ELR (cell line): ENCODE results near the gene SLC6A6.

Source experiments
- DNase-seq: peaks from one replicate; pipeline ENCODE4 v3.0.0-alpha.2; 2015; ENCODE audit warnings: low read depth

SLC6A6 gene

DNA sequence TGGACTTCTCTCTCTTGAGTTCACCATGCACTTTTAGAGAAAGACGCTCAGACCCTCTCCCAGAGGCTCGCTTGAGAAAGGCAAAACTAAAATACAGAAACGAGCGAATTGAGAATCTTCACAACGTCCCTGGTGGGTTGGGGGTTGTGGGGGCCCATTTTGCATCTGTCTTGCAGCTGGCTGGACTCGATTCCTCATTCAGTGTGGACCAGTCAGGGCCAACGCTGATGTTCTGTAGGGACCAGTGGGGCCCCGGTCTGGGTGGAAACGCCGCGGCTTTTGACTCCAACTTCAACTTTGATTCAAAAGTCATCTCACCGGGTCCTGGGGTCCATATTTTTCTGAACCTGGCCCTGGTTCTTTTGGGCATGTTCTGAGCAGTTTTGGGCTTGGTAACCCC, 68.1 kb downstream of the SLC6A6 start:
- no peak for DNase-seq

DNA sequence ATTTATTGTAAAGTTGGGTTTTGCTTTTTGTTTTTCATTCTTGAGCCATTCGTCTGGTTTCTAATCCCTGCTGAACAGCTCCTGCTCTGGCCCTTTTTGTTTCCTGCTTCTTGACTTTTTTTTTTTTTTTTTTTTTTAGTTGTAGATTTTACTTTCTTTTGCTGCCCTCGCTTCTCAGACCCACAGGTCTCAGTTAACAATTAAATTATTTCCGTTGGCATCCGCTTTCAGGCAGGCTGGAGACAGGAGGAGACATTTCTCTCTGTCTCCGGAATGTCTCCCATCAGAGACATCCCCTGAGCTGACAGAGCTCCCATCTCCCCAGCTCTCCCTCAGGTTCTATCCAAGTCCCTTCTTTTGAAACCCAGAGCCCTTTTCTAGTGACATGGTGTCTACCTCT, 68.6 kb downstream of the SLC6A6 start:
- DNase-seq, result no peak

DNA sequence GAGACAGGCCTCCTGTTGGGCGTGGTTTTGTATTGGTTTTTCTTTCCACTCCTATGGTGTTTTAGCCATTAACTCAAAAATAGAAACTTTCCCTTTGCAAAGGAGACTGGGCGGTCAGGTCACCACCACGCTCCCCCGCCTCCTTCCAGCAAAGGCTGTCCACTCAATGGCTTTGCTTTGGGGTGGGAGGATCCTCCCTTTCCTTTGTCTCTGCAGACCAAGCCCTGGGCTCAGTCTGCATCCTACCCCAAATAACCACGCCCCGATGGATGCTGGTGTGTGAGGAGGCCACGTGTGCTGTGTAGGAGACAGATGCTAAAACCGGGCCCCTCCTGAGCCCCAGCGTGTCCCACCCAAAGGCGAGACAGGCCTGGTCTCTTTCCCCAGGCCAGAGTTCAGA, 69.3 kb downstream of the SLC6A6 start:
- no peak for DNase-seq

GRCh38 chr3:14472471-14473351, 70.3 kb downstream of the SLC6A6 start:
- DNase-seq, result peak; percentile 96

DNA sequence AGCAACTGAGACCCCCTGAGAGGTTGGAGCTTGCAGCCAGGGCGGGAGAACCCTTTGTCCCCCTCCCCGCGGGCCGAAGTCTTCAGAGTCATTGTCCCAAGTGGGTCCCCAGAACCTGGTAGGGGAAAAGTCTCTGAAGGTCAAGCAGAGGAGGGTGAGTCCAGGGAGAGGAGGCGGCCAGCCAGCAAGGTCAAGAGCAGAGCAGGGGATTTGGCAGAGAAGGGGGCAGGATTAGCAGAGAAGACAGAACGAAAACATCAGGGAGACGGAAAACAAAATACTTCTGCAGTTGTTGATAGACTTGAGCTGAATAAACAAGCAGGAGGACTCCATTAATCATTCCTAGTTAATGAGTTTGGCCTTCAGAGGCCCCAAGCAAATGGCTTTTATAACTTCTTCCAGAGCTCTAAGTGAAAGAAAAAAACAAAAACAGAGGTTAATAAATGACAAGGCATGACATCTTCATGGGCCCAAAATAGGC, 71.0 kb downstream of the SLC6A6 start:
- DNase-seq, result no peak

DNA sequence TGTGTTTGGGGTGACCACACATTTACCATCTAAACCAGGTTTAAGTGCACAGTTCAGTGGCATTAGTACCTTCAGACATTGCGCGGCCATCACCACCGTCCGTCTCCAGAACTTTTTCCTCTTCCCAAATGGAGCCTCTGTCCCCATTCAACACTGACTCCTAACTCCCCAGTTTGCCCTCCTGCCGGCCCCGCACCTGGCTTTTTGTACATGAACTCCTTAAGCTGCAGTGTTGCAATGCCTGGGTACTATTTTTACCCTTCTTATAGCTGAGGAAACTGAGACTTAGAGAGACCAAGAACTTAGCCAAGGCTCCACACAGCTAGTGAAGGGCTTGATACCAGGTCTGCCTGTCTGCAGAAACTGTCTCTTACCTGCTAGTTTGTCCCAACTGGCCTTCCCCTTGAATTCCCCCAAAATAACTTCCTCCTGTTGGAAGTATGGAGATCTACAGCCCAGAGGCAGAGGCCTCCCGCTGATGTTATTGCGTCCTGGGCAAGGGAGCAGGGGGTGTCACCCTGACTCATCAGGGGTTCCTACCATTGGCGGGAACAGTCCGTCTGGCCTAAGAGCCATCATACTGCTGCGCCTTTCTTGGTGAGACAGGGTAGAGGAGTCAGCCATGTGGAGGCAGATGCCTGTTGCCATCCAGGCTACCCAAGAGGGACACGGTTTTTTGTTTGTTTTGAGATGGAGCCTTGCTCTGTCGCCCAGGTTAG, 72.1 kb downstream of the SLC6A6 start:
- no peak for DNase-seq

DNA sequence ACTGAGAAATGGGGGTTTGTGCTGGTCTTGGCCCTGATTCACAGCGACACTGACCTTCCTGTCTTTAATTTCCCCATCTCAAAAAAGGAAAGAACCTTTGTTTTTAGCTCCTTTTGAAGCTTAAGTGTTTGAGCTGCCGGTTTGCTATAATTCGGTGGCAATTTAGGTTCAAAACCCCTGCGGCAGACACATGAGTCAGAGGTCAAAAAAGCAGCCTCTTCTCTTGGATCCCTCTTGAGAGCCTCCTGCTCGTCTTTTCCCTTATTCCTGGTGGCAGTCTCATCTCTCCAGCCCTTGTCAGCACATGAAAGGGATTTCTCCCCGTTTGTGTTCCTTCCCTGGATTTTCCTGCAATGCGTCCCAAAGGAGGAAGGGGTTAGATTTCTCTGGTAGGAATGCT, 73.2 kb downstream of the SLC6A6 start:
- no peak for DNase-seq

DNA sequence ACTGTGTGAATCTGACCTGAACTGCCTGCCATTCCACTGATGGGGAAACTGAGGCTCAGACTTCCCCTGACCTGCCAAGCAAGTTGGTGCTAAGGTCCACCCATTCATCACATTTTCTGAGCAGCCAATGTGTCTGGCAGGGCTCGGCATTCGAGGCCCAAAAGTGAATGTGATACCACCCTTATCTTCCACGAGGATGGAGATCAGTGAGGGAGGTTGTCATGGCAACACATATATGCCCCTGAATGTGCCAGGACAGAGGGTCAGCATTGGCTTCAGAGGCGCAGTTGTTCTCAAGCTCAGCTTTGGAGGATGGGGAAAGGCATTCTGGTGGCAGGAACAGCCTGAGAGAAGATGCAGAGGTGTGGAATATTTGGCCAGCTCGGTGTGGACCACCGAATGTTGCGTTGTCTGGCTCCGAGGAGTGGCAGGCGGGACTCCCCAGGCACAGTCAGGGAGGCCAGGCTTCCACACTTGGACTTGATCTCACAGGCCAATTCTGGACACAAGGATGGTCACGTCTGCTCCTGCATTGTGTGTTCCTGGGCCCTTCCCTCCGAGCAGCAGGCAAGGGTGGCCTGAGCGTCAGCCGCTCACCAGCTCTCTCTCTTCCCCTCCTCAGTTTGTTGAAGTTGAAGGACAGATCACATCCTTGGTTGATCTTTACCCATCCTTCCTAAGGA, 74.3 kb downstream of the SLC6A6 start:
- DNase-seq, result no peak

GRCh38 chr3:14477311-14477935, 75.0 kb downstream of the SLC6A6 start:
- no peak for DNase-seq

DNA sequence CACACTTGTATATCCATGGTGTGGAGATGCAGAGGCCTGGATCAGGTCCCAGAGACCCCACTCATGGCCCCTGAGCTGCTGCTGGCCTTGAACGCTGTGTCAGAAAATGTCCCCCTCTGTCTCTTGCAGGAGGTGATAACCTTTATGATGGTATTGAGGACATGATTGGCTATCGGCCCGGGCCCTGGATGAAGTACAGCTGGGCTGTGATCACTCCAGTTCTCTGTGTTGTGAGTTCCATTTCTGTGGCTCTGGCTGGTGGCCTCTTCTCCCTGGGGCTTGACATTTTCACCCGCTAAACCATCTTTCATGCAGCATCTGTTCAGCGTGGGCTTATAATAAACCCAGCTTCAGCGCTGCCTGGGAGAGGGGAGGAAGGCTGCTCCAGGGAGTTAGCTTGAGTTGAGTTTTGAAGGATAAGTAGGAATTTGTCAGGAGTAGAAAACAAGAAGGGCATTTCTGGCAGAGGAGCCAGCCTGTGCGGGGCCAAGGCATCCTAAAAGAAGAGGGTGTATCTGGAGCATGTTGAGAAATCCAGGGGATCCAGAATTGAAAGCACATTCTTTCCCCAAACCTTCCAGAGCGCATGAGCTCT, 76.6 kb downstream of the SLC6A6 start:
- DNase-seq, result no peak

- DNase-seq, result no peak
Observed at GRCh38 chr3:14479591-14479990, 77.2 kb downstream of the SLC6A6 start.

- DNase-seq, result no peak
Observed at GRCh38 chr3:14480207-14481017, 78.0 kb downstream of the SLC6A6 start.

GRCh38 chr3:14481018-14481645, 78.7 kb downstream of the SLC6A6 start:
- DNase-seq, result no peak

DNA sequence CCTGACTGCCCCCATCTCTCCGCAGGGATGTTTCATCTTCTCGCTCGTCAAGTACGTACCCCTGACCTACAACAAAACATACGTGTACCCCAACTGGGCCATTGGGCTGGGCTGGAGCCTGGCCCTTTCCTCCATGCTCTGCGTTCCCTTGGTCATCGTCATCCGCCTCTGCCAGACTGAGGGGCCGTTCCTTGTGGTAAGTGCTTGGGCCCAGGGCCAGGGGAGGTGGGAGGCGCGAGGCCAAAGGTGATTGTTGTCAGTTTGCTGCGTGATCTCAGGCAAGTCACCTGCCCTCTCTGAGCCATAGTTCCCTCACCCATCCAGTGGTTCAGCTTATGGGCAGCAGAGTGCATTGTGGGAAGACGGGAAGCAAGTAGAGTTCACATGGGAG, 79.2 kb downstream of the SLC6A6 start:
- DNase-seq, result no peak

DNA sequence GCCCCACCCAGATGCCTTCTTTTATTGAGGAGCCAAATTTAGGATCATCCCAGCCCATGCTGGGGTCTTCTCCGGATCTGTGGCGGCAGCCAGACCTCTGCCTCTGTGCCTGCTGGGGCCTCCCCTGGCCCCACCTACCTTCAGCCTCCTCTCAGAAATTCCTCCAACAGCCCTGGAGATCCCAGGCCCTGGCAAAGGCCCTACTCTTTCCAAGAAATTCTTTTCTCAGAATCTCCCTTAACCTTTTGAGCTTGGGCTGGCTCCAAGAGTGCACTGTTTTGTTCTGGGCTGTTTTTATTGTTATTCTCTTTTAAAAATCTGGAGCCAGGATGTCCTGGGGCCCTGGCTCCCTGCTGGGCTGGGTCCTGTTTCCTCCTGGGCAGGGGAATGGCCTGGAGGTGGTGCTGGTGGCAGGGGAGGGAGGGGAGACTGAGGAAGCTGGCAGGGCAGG, 79.9 kb downstream of the SLC6A6 start:
- no peak for DNase-seq

- no peak for DNase-seq
Observed at GRCh38 chr3:14483286-14483685, 80.9 kb downstream of the SLC6A6 start.

- DNase-seq, result no peak
Observed at GRCh38 chr3:14484741-14485140, 82.3 kb downstream of the SLC6A6 start.

DNA sequence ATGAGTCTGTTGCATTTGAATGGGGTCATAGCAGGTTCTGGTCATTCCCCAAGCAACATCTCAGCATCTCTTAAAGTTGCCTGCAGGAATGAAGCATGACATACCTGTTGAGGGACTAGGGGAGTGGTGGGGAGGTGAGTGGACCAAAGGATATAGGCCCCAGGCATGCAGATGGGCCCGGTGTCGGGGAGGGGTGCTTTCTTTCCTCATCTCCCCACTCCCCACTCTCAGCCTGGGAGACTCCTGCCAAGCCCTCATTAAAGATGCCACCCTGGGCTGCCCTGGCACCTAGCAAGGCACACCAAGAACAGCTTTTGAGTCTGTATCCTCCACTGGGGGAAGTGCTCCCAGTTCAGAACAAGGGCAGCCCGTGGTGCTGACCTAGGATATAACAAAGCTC, 83.6 kb downstream of the SLC6A6 start:
- DNase-seq, result no peak

- no peak for DNase-seq
Observed at GRCh38 chr3:14486460-14486859, 84.1 kb downstream of the SLC6A6 start.

DNA sequence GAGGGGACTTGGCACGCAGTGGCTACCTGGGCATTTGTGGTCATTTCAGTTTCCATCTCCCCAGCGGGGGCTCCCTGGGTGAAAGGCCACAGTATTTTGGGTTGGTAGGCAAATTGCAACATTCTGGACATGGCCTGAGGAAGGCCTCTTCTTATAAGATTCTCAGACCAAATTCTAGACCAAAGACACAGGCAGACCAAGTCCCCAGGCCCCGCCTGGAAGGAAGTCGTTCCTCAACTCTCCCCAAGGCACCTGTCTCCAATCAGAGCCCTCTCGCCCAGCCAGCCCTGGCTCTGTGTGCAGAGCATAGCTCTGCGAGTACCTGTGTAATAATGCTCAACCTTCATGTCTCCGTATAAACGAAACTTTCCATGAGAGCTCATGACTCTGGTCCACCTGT, 84.7 kb downstream of the SLC6A6 start:
- DNase-seq, result no peak
